GM21390 (cell line): ENCODE measurements around the gene CEACAM8.
"Not testable (repeated sequence)": the region's sequence is repeated elsewhere in the genome, so short reads cannot be mapped to it uniquely, and the experiment has no call there.

Experiments
- ATAC-seq: cut with Tn5 transposase; IDR thresholded peaks from one replicate; pipeline ENCODE4 v1.9.1; 2021; ENCODE audit not compliant: unreplicated experiment

The CEACAM8 gene

GRCh38 chr19:42594617-42595489, at the start of gene CEACAM8:
CEACAM8 (minus strand) TSS chr19:42594924; CDS start chr19:42594828, 96 bp downstream.
- no peak for ATAC-seq

- not testable (repeated sequence) for ATAC-seq
These were observed 44.8 kb upstream of the CEACAM8 start for GRCh38 chr19:42639324-42640092.

DNA sequence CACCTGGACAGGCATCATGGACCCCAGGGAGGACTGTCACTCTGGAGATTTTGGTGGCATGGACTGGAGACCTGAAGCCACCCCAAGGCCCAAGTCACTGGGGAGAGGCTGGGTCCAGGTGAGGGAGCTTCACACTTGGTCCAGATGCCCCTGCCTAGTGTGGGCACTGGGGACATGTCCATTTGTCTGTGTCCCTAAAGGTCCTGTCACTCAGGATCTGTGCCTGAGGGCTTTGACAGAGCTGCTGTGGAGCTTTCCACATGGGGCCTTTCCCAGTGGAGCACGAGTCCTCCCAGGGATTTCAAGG, 40.5 kb upstream of the CEACAM8 start:
- no peak for ATAC-seq

- ATAC-seq: no peak
These were observed 39.9 kb upstream of the CEACAM8 start for GRCh38 chr19:42634409-42635232.

- ATAC-seq: no peak
These were observed 34.5 kb upstream of the CEACAM8 start for GRCh38 chr19:42629191-42629590.

- ATAC-seq: no peak
These were observed 33.9 kb upstream of the CEACAM8 start for GRCh38 chr19:42628411-42629140.

DNA sequence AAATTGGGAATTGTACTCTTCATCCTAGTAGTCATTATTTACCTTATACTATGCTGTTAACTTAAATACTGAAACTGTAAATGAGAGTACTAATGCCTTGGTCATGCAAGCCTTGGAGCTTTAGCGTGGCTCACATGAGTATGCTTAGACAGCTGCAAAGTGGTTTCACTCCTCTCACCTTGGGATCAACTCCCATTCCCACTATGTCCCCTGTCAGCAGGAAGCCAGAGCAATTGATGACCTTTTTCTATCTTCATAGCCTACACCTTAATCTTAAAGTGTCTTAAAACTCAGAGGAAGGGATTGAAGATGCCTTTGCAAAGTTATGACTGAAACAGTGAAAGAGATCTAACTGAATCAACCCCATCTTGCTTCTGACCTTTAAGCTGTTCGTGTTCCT, 33.2 kb upstream of the CEACAM8 start:
- no peak for ATAC-seq

DNA sequence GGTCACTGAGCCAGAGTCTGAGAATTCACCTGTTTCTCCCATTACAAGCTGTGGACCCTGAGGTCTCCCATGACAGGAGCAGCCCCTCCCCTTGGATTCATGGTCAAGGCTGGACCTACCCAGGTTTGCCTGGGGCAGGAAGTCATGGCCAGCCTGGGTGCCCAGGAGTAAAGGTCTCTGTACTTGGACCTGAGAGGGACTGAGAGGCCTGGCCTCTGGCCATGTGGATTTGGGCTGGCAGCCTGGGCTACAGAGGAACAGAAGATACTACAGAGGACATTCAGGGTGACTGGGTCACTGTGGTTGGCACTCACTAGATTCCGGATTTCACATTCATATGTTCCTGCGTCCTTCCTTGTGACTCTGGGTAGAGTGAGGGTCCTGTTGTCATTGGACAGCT, 31.5 kb upstream of the CEACAM8 start:
- ATAC-seq: no peak

- no peak for ATAC-seq
These were observed 24.5 kb upstream of the CEACAM8 start for GRCh38 chr19:42619271-42619670.

DNA sequence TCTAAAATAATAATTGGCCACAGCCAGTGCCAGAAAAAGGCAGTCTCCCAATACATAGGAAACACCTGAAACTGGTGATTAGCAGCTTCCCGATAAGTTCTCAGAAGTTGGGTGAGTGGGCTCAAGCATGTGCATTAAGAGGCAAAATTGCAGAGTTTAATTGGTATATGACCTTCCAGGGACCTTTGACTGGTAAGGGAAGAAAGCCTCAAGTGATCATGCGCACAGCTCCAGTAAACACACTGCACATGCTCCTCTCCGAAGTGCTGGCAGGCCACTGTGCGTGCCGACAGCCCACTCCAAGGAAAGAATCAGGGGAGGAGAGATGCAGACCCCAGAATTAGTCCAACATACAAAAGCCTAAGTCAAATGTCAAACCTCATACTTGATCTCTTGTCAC, 18.9 kb upstream of the CEACAM8 start:
- ATAC-seq: no peak

DNA sequence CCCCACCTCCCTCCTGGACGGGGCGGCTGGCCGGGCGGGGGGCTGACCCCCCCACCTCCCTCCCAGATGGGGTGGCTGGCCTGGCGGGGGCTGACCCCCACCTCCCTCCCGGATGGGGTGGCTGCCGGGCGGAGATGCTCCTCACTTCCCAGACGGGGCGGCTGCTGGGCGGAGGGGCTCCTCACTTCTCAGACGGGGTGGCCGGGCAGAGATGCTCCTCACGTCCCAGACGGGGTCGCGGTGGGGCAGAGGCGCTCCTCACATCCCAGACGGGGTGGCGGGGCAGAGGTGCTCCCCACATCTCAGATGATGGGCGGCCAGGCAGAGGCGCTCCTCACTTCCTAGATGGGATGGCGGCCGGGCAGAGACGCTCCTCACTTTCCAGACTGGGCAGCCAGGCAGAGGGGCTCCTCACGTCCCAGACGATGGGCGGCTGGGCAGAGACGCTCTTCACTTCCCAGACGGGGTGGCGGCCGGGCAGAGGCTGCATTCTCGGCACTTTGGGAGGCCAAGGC, 15.7 kb upstream of the CEACAM8 start:
- ATAC-seq: not testable (repeated sequence)

GRCh38 chr19:42606660-42607351, 12.1 kb upstream of the CEACAM8 start:
- ATAC-seq: no peak

- ATAC-seq: no peak
These were observed 7.2 kb upstream of the CEACAM8 start for GRCh38 chr19:42601811-42602443.

DNA sequence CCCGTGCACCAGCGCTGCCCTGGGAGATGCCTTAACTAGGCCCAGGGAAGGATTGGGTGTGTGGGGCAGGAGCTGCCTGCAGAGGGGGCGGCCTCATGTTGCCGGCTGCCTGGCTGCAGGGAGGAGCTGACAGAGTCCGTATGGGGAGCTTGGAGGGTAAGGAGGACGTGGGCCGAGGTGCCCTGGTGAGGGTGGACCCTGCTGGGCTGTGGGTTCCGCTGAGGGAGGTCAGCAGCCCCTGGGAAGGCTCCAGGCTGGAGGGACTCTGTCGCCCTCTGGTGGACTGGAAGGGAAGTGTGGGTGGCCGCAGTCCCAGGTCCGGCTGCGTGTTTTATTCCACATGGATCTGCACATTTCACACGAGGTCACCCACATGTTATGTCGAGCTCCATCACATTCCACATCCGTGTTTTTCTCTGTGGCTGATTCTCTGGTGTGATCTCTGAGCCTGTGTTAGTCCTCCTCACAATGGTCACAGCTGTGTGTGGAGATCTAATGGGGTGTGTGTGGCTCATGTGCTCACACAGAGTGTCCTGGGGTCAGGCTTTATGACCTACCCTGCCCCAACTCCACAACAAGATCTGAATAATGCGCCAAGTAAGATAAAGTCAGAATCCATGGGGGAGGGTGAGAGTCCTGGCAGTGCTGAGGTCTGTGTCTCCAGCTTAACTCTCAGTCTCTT, 1.8 kb upstream of the CEACAM8 start:
- ATAC-seq: no peak

- ATAC-seq: no peak
These were observed 937 bp upstream of the CEACAM8 start for GRCh38 chr19:42595550-42596172.

- no peak for ATAC-seq
These were observed 4.9 kb downstream of the CEACAM8 start for GRCh38 chr19:42589792-42590191.

DNA sequence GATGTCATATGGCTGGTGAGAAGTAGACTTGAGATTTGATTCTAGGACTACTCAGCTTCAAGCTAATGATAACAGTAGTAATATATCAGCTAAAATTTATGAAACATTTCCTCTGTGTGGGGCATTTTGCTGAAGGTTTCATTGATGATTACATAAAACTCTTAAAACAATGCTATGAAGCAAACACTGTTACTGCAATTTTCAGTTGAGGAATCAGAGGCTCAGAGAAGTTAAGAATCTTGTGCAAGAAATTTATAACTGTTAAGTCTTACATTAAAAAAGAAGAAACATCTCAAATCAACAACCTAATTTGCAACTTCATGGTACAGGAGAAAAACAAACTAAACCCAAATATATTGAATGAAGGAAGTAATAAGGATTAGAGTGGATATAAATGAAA, 10.3 kb downstream of the CEACAM8 start:
- no peak for ATAC-seq

- ATAC-seq: no peak
These were observed 17.7 kb downstream of the CEACAM8 start for GRCh38 chr19:42577016-42577415.
